ENCODE results near the gene CSTF2T.

CSTF2T gene

DNA sequence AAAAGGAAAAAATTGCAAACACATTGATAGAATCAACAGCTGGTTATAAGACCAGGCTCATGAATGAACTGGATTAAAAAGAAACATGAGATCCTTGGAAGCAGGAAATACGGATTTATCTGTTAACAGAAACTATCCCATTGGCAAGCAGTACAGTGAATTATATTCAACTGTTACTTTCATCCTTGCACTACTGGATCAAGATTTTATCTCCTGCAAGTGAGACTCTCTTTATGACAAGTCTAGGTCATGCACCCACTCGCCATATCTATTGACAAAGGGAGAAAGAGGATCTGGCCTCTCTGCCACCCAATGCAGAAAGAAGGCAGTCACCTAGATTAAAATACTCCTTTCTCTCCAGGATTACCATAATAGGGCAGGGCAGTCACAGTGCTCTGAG, 41.4 kb downstream of the CSTF2T start:
- Histone ChIP-seq H3F3A (ENCODE audit: insufficient read depth, low read length) (no peaks in the 10 kb centered on the region), H2AFZ (ENCODE audit: low read length) (no peak overlapping the region), H3K4me3 (ENCODE audit: low read depth, low read length, poor library complexity, severe bottlenecking) (no peak overlapping the region), H3K9me3 (ENCODE audit: low read length) (no peaks in the 10 kb centered on the region), H3K9ac (ENCODE audit: low read length) (no peak overlapping the region), H3K9me2 (ENCODE audit: low read depth, low read length) (no peaks in the 10 kb centered on the region), H3K27ac (ENCODE audit: low read depth, low read length, poor library complexity, severe bottlenecking) (no peak overlapping the region), H3K79me2 (ENCODE audit: insufficient read depth, low read length) (no peaks in the 10 kb centered on the region), H3K4me2 (ENCODE audit: low read length) (no peak overlapping the region), H3K27me3 (ENCODE audit: insufficient read depth, low read length) (no peaks in the 10 kb centered on the region), H3K36me3 (ENCODE audit: insufficient read depth, low read length) (no peaks in the 10 kb centered on the region), H4K20me1 (ENCODE audit: insufficient read depth, low read length) (no peaks in the 10 kb centered on the region), H3K4me1 (ENCODE audit: insufficient read depth, low read length, severe bottlenecking) (no peaks in the 10 kb centered on the region)
- TF ChIP-seq CTCF (IDR thresholded peaks at IDR 0.05; ENCODE audit: low read length) (no peak), EZH2 (IDR thresholded peaks at IDR 0.05; ENCODE audit: borderline replicate concordance, low read length) (no peak)

DNA sequence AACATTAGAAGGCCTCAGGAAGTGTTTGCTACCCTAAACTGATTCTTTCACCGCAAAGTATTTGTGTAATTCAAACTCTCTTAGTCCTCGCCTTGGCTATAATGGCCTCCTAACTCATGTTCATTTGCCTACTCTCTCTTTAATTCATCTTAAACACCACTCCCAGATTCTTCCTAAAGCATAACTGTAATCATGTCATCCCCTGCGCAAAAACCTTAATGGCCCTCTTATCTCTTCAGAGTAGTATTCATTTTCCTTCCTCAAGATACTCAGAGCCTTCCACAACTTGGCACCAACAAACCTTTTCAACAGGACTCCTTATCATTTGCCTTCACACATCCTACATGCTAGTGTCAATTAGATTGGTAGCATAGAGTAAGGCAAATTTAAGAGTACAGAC, 42.9 kb downstream of the CSTF2T start:
- Histone ChIP-seq H3K27me3 (ENCODE audit: insufficient read depth, low read length) (no peaks in the 10 kb centered on the region), H3K9me2 (ENCODE audit: low read depth, low read length) (no peaks in the 10 kb centered on the region), H3K36me3 (ENCODE audit: insufficient read depth, low read length) (no peaks in the 10 kb centered on the region), H3K4me3 (ENCODE audit: low read depth, low read length, poor library complexity, severe bottlenecking) (no peak overlapping the region), H3K4me1 (ENCODE audit: insufficient read depth, low read length, severe bottlenecking) (no peaks in the 10 kb centered on the region), H3F3A (ENCODE audit: insufficient read depth, low read length) (no peaks in the 10 kb centered on the region), H3K27ac (ENCODE audit: low read depth, low read length, poor library complexity, severe bottlenecking) (no peak overlapping the region), H3K79me2 (ENCODE audit: insufficient read depth, low read length) (no peaks in the 10 kb centered on the region), H4K20me1 (ENCODE audit: insufficient read depth, low read length) (no peaks in the 10 kb centered on the region), H3K9ac (ENCODE audit: low read length) (no peak overlapping the region), H3K4me2 (ENCODE audit: low read length) (no peak overlapping the region), H3K9me3 (ENCODE audit: low read length) (no peaks in the 10 kb centered on the region), H2AFZ (ENCODE audit: low read length) (no peak overlapping the region)
- TF ChIP-seq CTCF (IDR thresholded peaks at IDR 0.05; ENCODE audit: low read length), result no peak
- no peak for TF ChIP-seq EZH2 (IDR thresholded peaks at IDR 0.05; ENCODE audit: borderline replicate concordance, low read length)

DNA sequence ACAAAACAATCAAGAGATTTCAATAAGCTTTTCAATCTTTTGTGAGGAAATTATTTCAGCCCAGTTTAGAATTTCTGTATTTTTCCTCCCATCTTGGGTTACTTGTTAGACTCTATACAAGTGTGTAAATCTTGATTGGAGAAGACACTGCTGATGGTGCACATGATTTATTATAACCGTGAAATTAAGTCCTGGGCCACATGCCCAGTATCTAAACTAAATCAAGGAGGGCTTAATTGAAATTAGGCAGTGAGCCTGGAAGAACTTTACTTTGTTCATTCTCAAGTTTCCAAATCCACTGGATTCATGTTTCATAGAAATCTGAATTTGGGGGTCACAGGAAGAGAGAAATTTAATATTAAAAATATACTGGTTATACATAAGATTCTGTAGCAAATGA, 44.5 kb downstream of the CSTF2T start:
- H3K4me1 ChIP-seq (ENCODE audit: insufficient read depth, low read length, severe bottlenecking), result no peaks in the 10 kb centered on the region
- no peaks in the 10 kb centered on the region for H3F3A ChIP-seq (ENCODE audit: insufficient read depth, low read length)
- H4K20me1 ChIP-seq (ENCODE audit: insufficient read depth, low read length), result no peaks in the 10 kb centered on the region
- H3K9me3 ChIP-seq (ENCODE audit: low read length), result no peaks in the 10 kb centered on the region
- H3K4me3 ChIP-seq (ENCODE audit: low read depth, low read length, poor library complexity, severe bottlenecking), result no peak overlapping the region
- H3K27ac ChIP-seq (ENCODE audit: low read depth, low read length, poor library complexity, severe bottlenecking), result no peak overlapping the region
- H3K27me3 ChIP-seq (ENCODE audit: insufficient read depth, low read length), result no peaks in the 10 kb centered on the region
- TF ChIP-seq EZH2 (IDR thresholded peaks at IDR 0.05; ENCODE audit: borderline replicate concordance, low read length), result no peak
- no peak for TF ChIP-seq CTCF (IDR thresholded peaks at IDR 0.05; ENCODE audit: low read length)
- no peaks in the 10 kb centered on the region for H3K36me3 ChIP-seq (ENCODE audit: insufficient read depth, low read length)
- H2AFZ ChIP-seq (ENCODE audit: low read length), result no peak overlapping the region
- no peak overlapping the region for H3K4me2 ChIP-seq (ENCODE audit: low read length)
- H3K9me2 ChIP-seq (ENCODE audit: low read depth, low read length), result no peaks in the 10 kb centered on the region
- H3K9ac ChIP-seq (ENCODE audit: low read length), result no peak overlapping the region
- no peaks in the 10 kb centered on the region for H3K79me2 ChIP-seq (ENCODE audit: insufficient read depth, low read length)
